ENCODE data around the gene NTSR1.

NTSR1 gene

DNA sequence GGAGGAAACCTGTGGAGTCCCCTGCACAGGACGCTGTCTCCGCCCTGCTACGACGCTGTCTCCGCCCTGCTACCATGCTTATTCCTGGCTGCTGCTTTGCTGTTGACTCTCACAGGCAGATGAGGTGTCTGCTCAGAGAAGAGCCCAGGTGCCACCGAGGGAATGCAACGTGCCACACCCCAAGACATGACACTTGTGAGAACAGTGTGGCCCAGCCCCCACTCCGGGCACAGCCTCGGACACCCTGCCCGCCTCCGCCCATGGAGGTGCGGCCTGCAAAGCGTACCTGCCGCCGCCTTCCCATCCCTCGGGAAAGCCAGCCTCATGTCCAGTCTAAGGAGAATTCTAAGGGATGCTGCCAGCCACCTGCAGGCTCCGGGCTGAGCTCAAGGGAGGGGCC, 72.1 kb downstream of the NTSR1 start:
- in situ Hi-C loops (cut with HindIII; ENCODE audit: low sequenced_read_pairs), result loop anchor here (10.0 kb wide), 1 partner anchor 116 kb away; no protein-coding TSS in a partner anchor
- DNase-seq (ENCODE audit: low read depth), result no peak
- no peak overlapping the region for H3K4me3 ChIP-seq (ENCODE audit: low read depth, low read length)

DNA sequence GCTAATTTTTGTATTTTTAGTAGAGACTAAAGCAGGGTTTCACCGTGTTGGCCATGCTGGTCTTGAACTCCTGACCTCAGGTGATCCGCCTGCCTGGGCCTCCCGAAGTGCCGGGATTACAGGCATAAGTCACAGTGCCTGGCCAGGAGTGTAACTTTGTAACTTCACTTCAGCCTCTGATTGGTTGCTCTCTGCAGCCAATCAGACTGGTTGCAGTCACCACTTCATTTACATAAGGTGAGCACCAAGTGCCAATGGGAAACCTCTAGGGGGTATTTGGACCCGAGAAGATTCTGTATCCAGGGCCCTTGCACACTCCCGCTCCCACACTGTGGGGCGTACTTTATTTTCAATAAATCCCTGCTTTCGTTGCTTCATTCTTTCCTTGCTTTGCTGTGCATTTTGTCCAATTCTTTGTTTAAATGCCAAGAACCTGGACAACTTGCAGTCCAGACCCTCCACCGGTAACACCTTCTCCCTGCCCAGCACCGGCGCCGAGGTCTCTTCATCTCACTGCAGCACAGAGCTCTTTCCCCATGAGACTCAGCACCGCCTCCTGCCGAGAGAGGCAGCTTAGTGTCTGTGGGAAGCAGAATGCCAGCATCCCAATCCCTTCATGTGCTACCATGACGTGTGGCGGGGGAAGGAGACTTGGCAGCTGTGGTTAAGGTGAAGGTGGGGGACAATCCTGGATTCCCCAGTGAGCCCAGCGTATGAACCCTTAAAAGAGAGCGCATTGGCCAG, 73.7 kb downstream of the NTSR1 start:
- in situ Hi-C loops (cut with HindIII; ENCODE audit: low sequenced_read_pairs), result loop anchor here (10.0 kb wide), 1 partner anchor 118 kb away; no protein-coding TSS in a partner anchor
- DNase-seq (ENCODE audit: low read depth), result no peak

More for the DNA sequence above, 72.1 kb downstream of the NTSR1 start:
- TF ChIP-seq, protein P1, sequence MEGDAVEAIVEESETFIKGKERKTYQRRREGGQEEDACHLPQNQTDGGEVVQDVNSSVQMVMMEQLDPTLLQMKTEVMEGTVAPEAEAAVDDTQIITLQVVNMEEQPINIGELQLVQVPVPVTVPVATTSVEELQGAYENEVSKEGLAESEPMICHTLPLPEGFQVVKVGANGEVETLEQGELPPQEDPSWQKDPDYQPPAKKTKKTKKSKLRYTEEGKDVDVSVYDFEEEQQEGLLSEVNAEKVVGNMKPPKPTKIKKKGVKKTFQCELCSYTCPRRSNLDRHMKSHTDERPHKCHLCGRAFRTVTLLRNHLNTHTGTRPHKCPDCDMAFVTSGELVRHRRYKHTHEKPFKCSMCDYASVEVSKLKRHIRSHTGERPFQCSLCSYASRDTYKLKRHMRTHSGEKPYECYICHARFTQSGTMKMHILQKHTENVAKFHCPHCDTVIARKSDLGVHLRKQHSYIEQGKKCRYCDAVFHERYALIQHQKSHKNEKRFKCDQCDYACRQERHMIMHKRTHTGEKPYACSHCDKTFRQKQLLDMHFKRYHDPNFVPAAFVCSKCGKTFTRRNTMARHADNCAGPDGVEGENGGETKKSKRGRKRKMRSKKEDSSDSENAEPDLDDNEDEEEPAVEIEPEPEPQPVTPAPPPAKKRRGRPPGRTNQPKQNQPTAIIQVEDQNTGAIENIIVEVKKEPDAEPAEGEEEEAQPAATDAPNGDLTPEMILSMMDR (IDR thresholded peaks at IDR 0.05; ENCODE audit: low read depth, low read length, missing control alignments), result no peak

DNA sequence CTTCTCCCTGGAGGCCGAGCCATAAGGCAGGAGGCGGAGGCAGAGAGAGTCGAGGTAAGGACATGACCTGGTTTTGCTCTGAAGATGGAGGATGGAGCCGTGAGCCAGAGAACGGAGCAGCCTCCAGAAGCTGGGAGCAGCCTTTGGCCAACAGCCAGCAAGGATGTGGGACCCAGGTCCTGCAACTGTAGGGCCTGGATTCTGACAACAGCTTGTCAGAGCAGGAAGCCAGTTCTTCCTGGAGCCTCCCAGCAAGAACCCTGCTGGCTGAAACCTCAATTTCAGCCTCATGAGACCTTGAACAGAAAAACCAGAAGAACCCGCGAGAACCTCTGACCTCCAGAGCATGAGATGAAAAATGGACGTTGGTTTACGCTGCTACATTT, 74.2 kb downstream of the NTSR1 start:
- H3K4me3 ChIP-seq (ENCODE audit: low read depth, low read length), result no peak overlapping the region
- no peak for DNase-seq (ENCODE audit: low read depth)
- TF ChIP-seq, protein P1 (IDR thresholded peaks at IDR 0.05; ENCODE audit: low read depth, low read length, missing control alignments), result no peak
- in situ Hi-C loops (cut with HindIII; ENCODE audit: low sequenced_read_pairs), result loop anchor here (10.0 kb wide), 1 partner anchor 118 kb away; no protein-coding TSS in a partner anchor

More for the DNA sequence above, 73.7 kb downstream of the NTSR1 start:
- TF ChIP-seq, protein P1 (IDR thresholded peaks at IDR 0.05; ENCODE audit: low read depth, low read length, missing control alignments), result peak; percentile 7
- no peak overlapping the region for H3K4me3 ChIP-seq (ENCODE audit: low read depth, low read length)

GRCh38 chr20:62784497-62784896, 75.9 kb downstream of the NTSR1 start:
- in situ Hi-C loops (cut with HindIII; ENCODE audit: low sequenced_read_pairs), result loop anchor here (10.0 kb wide), 1 partner anchor 120 kb away; no protein-coding TSS in a partner anchor
- DNase-seq (ENCODE audit: low read depth), result no peak
- TF ChIP-seq, protein P1 (IDR thresholded peaks at IDR 0.05; ENCODE audit: low read depth, low read length, missing control alignments), result no peak
- no peak overlapping the region for H3K4me3 ChIP-seq (ENCODE audit: low read depth, low read length)

DNA sequence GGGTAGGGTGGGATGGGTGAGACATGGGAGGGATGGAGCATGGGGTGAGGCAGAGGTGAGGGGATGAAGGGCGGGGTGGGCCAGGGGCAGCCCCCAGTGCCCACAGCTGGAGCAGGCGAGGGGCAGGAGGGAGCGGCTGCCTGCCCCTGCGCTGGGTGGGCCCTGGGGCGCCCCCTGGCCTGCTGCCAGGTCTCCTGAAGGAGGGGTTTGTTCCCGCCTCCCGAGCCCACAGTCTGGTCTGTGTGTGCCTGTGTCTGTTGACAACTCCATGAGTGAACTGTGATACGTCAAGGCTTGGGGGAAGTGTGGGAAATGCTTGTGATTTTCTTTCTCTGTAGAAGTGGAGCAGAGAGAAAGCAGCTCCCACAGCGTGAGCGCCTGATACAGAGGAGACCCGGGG, 76.8 kb downstream of the NTSR1 start:
- DNase-seq (ENCODE audit: low read depth), result no peak
- H3K4me3 ChIP-seq (ENCODE audit: low read depth, low read length), result no peak overlapping the region
- TF ChIP-seq, protein P1 (IDR thresholded peaks at IDR 0.05; ENCODE audit: low read depth, low read length, missing control alignments), result no peak
- in situ Hi-C loops (cut with HindIII; ENCODE audit: low sequenced_read_pairs), result loop anchor here (10.0 kb wide), 1 partner anchor 121 kb away; no protein-coding TSS in a partner anchor

- in situ Hi-C loops (cut with HindIII; ENCODE audit: low sequenced_read_pairs), result loop anchor here (10.0 kb wide), 1 partner anchor 121 kb away; no protein-coding TSS in a partner anchor
- no peak for DNase-seq (ENCODE audit: low read depth)
- H3K4me3 ChIP-seq (ENCODE audit: low read depth, low read length), result no peak overlapping the region
- TF ChIP-seq, protein P1 (IDR thresholded peaks at IDR 0.05; ENCODE audit: low read depth, low read length, missing control alignments), result no peak
These were observed 77.5 kb downstream of the NTSR1 start for GRCh38 chr20:62786157-62786556.
